HG02943 (cell line): ENCODE results near the gene KAT6B.

Experiments used
- ATAC-seq: cut with Tn5 transposase; IDR thresholded peaks from one replicate; pipeline ENCODE4 v1.9.1; 2021; ENCODE audit warnings: mild to moderate bottlenecking, low read depth, moderate library complexity; ENCODE audit not compliant: unreplicated experiment

Gene KAT6B

DNA sequence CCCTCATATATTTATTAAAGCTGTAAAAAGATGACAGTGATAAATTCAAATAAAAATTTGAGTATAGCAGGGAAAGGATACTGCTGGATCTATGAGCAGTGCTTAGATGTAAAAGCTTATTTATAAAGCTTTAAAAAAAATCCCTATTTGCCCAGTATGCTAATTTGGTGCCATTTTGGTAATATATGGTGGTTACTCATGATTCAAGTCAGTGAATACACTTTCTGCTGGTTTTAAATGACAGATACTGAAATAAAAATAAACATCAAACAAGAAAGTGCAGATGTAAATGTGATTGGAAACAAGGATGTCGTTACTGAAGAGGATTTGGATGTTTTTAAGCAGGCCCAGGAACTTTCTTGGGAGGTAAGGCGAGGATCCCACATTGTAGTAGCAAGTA lies 150.7 kb downstream of the KAT6B start:
- ATAC-seq = no peak

GRCh38 chr10:74977913-74978847 lies 151.8 kb downstream of the KAT6B start:
- peak; percentile 82 for ATAC-seq

- ATAC-seq = no peak
Observed at GRCh38 chr10:74981831-74982633, 155.6 kb downstream of the KAT6B start.

GRCh38 chr10:74982634-74982982 lies 156.2 kb downstream of the KAT6B start:
- no peak for ATAC-seq

DNA sequence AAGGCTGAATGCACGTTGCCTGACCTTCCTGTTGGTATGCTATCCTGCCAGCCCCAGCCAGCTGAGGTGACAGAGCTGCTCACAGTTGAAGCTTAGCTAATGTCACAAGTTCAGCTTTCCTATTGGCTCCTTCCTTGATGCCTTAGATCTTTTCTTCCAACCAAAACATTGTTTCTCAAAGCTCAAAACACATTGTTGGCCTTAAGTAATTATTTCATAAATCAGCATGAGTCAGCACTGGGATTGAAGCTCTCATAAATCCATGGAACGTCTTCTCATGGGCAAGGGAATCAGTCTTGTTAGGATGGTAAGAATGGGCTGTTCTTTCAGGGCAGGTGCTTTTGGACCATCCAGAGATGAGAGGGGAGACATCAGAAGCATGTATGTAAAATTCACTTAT lies 157.0 kb downstream of the KAT6B start:
- no peak for ATAC-seq

DNA sequence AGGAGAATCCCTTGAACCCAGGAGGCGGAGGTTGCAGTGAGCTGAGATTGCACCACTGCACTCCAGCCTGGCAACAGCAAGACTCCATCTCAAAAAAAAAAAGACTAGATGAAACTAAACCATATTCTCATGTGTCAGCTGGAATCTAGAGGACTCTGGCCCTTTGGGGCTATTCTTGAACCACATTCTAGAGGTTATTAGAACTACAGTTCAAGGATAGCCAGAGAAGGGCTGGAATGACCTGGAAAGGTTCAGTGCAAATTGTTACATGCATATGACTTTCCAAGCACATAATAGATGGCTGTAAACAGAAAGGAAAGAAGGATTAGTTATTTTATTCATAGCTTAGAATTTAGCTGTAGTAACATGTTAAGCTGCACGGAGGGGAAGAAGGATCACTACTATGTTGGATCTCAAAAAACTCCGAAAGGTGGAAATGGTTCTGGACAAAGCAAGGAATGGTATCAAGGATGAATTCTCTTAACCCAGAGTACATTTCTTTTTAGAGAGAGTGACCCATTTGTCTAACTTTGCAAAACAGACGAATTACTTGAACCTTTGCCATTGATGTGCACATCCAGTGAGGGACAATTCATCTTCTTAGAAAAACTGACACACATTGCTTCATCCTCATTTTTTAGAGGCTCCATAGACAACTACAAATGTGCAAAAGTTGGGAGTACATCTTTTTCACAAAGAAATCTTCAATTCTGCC lies 161.1 kb downstream of the KAT6B start:
- ATAC-seq = no peak

DNA sequence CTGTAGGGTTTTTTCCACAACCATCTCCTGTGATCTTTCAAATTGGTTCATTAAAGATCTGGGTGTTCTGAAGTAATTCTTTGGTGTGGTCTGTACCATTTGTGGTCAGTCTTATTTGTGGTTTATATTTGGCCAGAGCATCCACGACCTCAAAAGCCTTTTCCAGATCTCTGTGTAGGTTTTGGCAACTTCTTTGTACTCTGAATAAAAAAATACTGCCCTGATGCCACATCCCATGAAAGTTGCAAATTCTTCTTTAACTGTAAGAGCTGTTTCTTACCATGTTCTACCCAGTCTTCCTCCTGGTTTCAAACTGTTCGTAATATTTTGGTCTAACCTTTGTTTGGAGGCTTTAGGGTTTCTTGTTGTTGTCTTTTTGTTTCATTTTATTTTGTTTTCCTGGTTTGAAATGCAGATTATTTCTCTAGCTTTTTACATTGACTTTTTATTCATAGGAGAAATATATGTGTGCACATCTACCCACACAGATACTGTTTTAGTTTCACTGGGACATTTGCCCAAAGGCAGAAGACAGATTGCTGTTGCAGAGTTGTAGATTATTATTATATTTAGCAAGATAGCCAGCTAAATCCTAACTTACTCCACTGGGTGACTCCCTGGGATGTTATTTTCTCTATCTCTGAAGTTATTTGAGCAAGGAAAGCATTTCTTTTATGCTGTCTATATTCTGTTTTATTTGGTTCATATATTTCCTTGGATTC lies 161.8 kb downstream of the KAT6B start:
- ATAC-seq = no peak

GRCh38 chr10:74988832-74989561 lies 162.6 kb downstream of the KAT6B start:
- no peak for ATAC-seq

DNA sequence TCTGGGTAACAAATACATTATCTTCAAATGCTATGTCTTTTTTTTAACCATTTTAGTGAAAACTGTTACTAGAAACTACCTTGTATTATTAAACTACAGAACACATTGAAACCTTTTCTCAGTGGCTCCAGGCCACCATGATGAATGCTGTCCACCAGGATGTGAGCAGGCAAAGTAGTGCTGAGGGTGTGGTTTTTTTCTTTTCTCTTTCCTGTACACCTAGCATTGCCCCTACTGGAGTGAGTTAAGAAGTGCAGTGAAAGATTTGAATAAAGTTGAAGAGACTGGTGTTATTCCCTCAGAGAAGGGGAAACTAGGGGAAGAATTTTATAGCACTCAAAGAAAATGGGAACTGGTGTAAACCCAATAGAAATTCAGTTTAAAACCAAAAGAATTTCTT lies 165.0 kb downstream of the KAT6B start:
- no peak for ATAC-seq

DNA sequence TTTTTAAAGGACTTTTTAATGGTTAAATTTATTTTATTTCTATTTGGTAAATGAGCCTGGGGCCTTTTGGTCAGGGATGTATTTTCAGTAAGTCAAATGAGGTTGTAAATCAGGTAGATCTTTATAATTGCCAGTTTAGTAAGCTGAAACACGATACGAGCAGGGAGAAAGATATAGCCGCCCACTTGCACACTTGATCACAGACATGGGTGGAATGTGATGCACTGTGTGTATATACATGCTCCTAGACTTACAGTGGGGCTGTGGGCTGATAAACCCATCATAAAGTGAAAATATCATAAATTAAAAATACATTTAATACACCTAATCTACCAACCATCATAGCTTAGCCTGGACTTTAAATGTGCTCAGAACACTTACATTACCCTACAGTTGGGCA lies 165.7 kb downstream of the KAT6B start:
- ATAC-seq = no peak

- no peak for ATAC-seq
Observed at GRCh38 chr10:74993649-74994048, 167.2 kb downstream of the KAT6B start.

DNA sequence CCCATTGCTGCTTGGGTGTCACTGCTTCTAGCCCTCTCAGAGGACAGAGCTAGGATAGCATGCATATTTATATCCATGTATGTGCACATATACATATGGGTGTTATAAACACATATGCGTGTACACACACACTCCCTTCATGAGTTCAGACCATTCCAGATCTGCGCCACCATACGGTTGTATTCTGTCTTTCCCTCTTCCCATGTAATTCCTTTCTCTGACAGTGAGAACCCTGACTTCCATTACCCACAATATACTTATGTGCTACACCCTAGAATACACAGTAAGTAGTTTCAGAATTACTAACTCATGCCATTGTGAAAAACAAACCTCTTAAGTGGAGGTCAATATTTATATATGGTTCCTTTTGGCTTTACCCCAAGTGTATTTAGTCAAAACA lies 168.5 kb downstream of the KAT6B start:
- ATAC-seq = no peak

DNA sequence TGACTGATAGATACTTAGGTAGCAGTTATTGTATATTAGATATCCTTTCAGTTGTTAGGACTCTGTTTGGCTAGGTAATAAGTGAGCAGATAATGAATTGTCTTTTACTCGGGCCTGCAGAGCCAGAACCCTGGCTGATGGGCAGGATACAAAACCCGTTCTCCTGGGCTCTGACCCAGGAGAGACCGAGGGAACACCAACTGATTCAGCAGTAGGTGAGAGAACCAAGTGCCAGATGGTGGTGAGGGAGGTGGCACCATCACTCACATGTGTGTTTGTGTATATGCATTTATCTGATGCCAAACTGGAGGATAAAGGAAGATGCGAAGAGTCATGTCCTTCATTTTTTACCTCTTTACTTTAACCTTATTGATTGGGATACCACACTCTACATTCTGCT lies 169.4 kb downstream of the KAT6B start:
- ATAC-seq = no peak

- no peak for ATAC-seq
Observed at GRCh38 chr10:74997163-74997562, 170.8 kb downstream of the KAT6B start.

DNA sequence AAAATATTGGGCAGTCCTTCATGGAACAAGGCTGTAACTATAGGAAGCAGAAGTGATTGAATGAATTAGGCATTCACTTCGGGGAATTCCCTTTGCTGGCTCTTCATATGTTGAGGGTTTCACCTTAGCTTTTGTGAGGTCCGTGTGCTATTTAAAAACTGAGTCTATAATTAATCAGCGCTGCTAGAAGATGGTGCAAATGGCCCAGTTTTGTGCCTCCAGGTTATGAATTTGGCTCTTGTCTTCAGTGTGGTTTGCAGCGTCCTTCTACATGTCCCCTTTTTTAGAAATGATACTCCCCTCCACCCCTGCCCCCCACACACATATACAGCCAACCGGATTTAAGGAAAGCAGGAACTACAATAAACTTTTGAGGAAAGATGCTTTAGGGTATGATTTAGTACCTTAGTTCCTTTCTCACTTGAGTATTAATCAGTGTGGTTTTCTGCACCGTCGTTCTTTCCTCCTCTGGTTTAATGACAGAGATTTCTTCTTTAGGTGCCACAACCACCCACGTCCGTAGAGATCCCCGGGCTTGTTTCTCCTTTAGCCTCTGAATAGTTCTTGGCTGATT lies 174.4 kb downstream of the KAT6B start:
- ATAC-seq = no peak

GRCh38 chr10:75001715-75002350 lies 175.4 kb downstream of the KAT6B start:
- no peak for ATAC-seq

- no peak for ATAC-seq
Observed at GRCh38 chr10:75002351-75002725, 175.9 kb downstream of the KAT6B start.

- no peak for ATAC-seq
Observed at GRCh38 chr10:75002967-75003594, 176.7 kb downstream of the KAT6B start.

DNA sequence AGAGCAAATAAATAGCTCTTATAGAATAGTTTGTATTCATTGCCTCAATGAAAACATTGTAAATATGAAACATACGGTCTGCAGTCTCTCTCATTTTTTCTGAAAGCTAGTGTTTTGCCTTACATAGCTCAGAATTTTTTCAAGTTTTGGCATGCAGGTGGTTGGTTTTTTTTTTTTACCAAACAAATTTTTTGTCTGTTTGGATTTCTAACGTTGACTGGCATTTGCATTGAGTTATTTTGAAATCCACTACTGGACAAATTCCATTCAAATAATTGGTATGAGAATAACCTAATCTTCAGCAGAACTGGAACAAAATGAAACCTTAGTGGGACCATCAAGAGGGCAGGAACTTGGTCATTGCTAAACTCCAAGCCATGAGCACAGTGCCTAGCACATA lies 177.5 kb downstream of the KAT6B start:
- no peak for ATAC-seq
